Fibroblast of lung (primary cell): ENCODE results near the gene HRCT1. TPM values are rescaled to one million over a fixed set of nuclear protein-coding genes. Genes with fewer than 3 reads are reported as not detected.
"Not testable (repeated sequence)": the region's sequence is repeated elsewhere in the genome, so short reads cannot be mapped to it uniquely, and the experiment has no call there.

Experiments used
- DNase-seq, 2 donors: peaks; one replicate each; pipeline versions ENCODE4 v3.0.0 to v3.0.0-alpha.2; 2010; ENCODE audit warnings: low read depth in 2 of 2
- H2AFZ ChIP-seq: 2 replicates; pipeline ENCODE4 v1.5.1; 2012; ENCODE audit warnings: low read length, control low read depth, inconsistent platforms
- H3K27ac ChIP-seq: 2 replicates; pipeline ENCODE4 v1.5.1; 2011; ENCODE audit warnings: low read length, control low read depth; ENCODE audit not compliant: insufficient read depth
- H3K27me3 ChIP-seq: 2 replicates; pipeline ENCODE4 v1.5.1; 2011; ENCODE audit warnings: mild to moderate bottlenecking, low read length; ENCODE audit not compliant: control insufficient read depth, insufficient read depth
- H3K36me3 ChIP-seq: 2 replicates; pipeline ENCODE4 v1.5.1; 2011; ENCODE audit warnings: low read length; ENCODE audit not compliant: control insufficient read depth, insufficient read depth
- H3K4me1 ChIP-seq: 2 replicates; pipeline ENCODE4 v1.5.1; 2011; ENCODE audit warnings: low read length; ENCODE audit not compliant: control insufficient read depth, insufficient read depth; ENCODE audit errors: extremely low read depth
- H3K4me2 ChIP-seq: 2 replicates; pipeline ENCODE4 v1.5.1; 2011; ENCODE audit warnings: low read length, control low read depth; ENCODE audit not compliant: insufficient read depth; ENCODE audit errors: extremely low read depth
- H3K4me3 ChIP-seq, 4 experiments: fragments of 200-600 bp in 1 of 4; sonication (generic) in 1 of 4; replicated peaks in 1 of 4; 2 replicates each; pipeline ENCODE4 v1.5.1; 2011 to 2016; ENCODE audit warnings: low read length in 4 of 4, low read depth in 3 of 4, mild to moderate bottlenecking in 3 of 4, control low read depth in 2 of 4, inconsistent platforms in 1 of 4, mixed read lengths in 1 of 4; ENCODE audit not compliant: insufficient read depth in 1 of 4; ENCODE audit errors: control extremely low read depth in 1 of 4
- H3K79me2 ChIP-seq: 2 replicates; pipeline ENCODE4 v1.5.1; 2012; ENCODE audit warnings: mild to moderate bottlenecking, low read length, inconsistent platforms; ENCODE audit not compliant: control insufficient read depth, insufficient read depth
- H3K9ac ChIP-seq: 2 replicates; pipeline ENCODE4 v1.5.1; 2011; ENCODE audit warnings: mild to moderate bottlenecking, low read length, control low read depth; ENCODE audit not compliant: insufficient read depth
- H3K9me3 ChIP-seq: 2 replicates; pipeline ENCODE4 v1.5.1; 2012; ENCODE audit warnings: low read depth, low read length; ENCODE audit not compliant: control insufficient read depth, insufficient read depth
- H4K20me1 ChIP-seq: 2 replicates; pipeline ENCODE4 v1.5.1; 2011; ENCODE audit warnings: low read length; ENCODE audit not compliant: control insufficient read depth, insufficient read depth; ENCODE audit errors: extremely low read depth
- CTCF ChIP-seq, 2 donors: IDR thresholded peaks in 1 of 2; conservative IDR thresholded peaks in 1 of 2; 1 replicate in 1 of 2; 2 replicates in 1 of 2; pipeline ENCODE4 v1.5.1; 2011 to 2012; ENCODE audit warnings: low read length in 2 of 2, control low read depth in 1 of 2, inconsistent platforms in 1 of 2, low read depth in 1 of 2, mild to moderate bottlenecking in 1 of 2
- EZH2 ChIP-seq: IDR thresholded peaks from 2 replicates; pipeline ENCODE4 v1.5.1; 2012; ENCODE audit warnings: low read length, control low read depth, mild to moderate bottlenecking; ENCODE audit errors: missing control alignments
- polyA plus RNA-seq, 2 donors: library from polyadenylated mRNA; depleted of rRNA in 1 of 2; stranded (reverse) in 1 of 2; unstranded in 1 of 2; fragments of >200 nt; gene quantifications; 2 replicates each; pipeline ENCODE4 v1.2.1, GENCODE V29; 2011 to 2012; ENCODE audit warnings: missing spikeins in 1 of 2
- total RNA-seq: library from RNA; depleted of rRNA; stranded (reverse); fragments of >200 nt; gene quantifications from 2 replicates; pipeline ENCODE4 v1.2.1, GENCODE V29; 2014

The HRCT1 gene
- total and polyA plus RNA-seq, 2 donors (not counting 1 experiment from before 2014, with no cell fraction given), result 1.2 to 3.1 TPM

GRCh38 chr9:35912791-35913400, 6.9 kb downstream of the HRCT1 start:
- Histone ChIP-seq H3K9ac (no peak overlapping the region), H3K4me1 (peaks cover 18% of the 10 kb centered on the region), H3K79me2 (no peaks in the 10 kb centered on the region), H4K20me1 (no peaks in the 10 kb centered on the region), H2AFZ (no peak overlapping the region), H3K4me2 (no peak overlapping the region), H3K9me3 (no peaks in the 10 kb centered on the region), H3K36me3 (no peaks in the 10 kb centered on the region), H3K4me3 (no peak overlapping the region), H3K27ac (no peak overlapping the region), H3K27me3 (no peaks in the 10 kb centered on the region)
- no peak for DNase-seq
- TF ChIP-seq EZH2 (no peak), CTCF (conservative IDR thresholded peaks at IDR 0.05 in 1 of 2, IDR thresholded peaks at IDR 0.05 in 1 of 2; ENCODE audit: low read depth in 1 of 2, low read length in 2 of 2) (no peak)

- peaks cover 13% of the 10 kb centered on the region for H3K4me1 ChIP-seq
- not testable (repeated sequence) for H3K4me3 ChIP-seq, H3K9ac ChIP-seq, H3K79me2 ChIP-seq, H4K20me1 ChIP-seq, H3K9me3 ChIP-seq, DNase-seq, H2AFZ ChIP-seq, H3K4me2 ChIP-seq, H3K27ac ChIP-seq, H3K36me3 ChIP-seq, H3K27me3 ChIP-seq
These were observed 7.4 kb downstream of the HRCT1 start for GRCh38 chr9:35913429-35913828.

GRCh38 chr9:35914301-35914807, 8.4 kb downstream of the HRCT1 start:
- no peaks in the 10 kb centered on the region for H3K79me2 ChIP-seq
- H3K9me3 ChIP-seq, result no peaks in the 10 kb centered on the region
- no peak overlapping the region for H3K4me2 ChIP-seq
- peaks cover 4% of the 10 kb centered on the region for H3K4me1 ChIP-seq
- H3K4me3 ChIP-seq, result no peak overlapping the region
- H3K9ac ChIP-seq, result no peak overlapping the region
- H3K36me3 ChIP-seq, result no peaks in the 10 kb centered on the region
- H4K20me1 ChIP-seq, result no peaks in the 10 kb centered on the region
- H3K27ac ChIP-seq, result no peak overlapping the region
- H2AFZ ChIP-seq, result no peak overlapping the region
- DNase-seq, result peak; percentile 21 to 34
- H3K27me3 ChIP-seq, result no peaks in the 10 kb centered on the region
- TF ChIP-seq CTCF (conservative IDR thresholded peaks at IDR 0.05 in 1 of 2, IDR thresholded peaks at IDR 0.05 in 1 of 2; ENCODE audit: low read depth in 1 of 2, low read length in 2 of 2), result no peak
- no peak for TF ChIP-seq EZH2
